ENCODE measurements around the gene POLD2.

GRCh38 chr7:44109991-44110390, 13.4 kb downstream of the POLD2 start:
- TF ChIP-seq POLR2AphosphoS5 (IDR thresholded peaks at IDR 0.05) (no peak), CTCF (IDR thresholded peaks at IDR 0.05) (no peak), POLR2A (IDR thresholded peaks at IDR 0.05) (no peak)

All from suprapubic skin (tissue), 4 donors.